Measurements from ENCODE around the gene ZNF732.

- TF ChIP-seq CTCF (IDR thresholded peaks at IDR 0.05) (no peak), EP300 (IDR thresholded peaks at IDR 0.05) (no peak), POLR2A (IDR thresholded peaks at IDR 0.05) (no peak)
These were observed at the start of gene ZNF732 for GRCh38 chr4:304969-305680.
